K562 (cell line): ENCODE results near the gene BAIAP2. TPM values are rescaled to one million over a fixed set of nuclear protein-coding genes. Genes with fewer than 3 reads are reported as not detected.
A peak's percentile ranks its signal among the peaks of the same experiment; 100 is the strongest.

Experiments used
- ATAC-seq: fragments of 200-7000 bp; cut with Tn5 transposase; 3 replicates; pipeline ENCODE4 v1.9.1; 2020; ENCODE audit warnings: moderate library complexity
- BruUV-seq: library from RNA; stranded (reverse); fragments of 400-500 nt; replicated peaks from 2 replicates; lab custom pipeline; 2021; lab: Mats Ljungman, UMichigan
- CTCF ChIA-PET: fragments of 300-600 bp; formaldehyde crosslinking; extraction: SDS; loops from one replicate; lab custom pipeline; 2021; ENCODE audit warnings: low intra/inter-chr PET ratio; lab: Yijun Ruan, JAX
- POLR2A ChIA-PET: fragments of 300-600, 350-650 bp; sonication (Branson Sonifier 250); formaldehyde crosslinking; extraction: SDS; loops from one replicate; lab custom pipeline; 2021; ENCODE audit warnings: antibody characterized with exemption, inconsistent platforms; lab: Yijun Ruan, JAX
- DNase-seq, 4 experiments: peaks; one replicate each; pipeline versions ENCODE4 v3.0.0 to v3.0.0-alpha.2; 2011 to 2018; ENCODE audit warnings: low spot score in 3 of 4, mixed read lengths in 3 of 4; ENCODE audit errors: extremely low read depth in 1 of 4
- FAIRE-seq: peaks from 2 replicates; lab custom pipeline; 2011; peaks lifted over from hg19 to GRCh38; lab: Jason Lieb, UNC
- H2AFZ ChIP-seq: 2 replicates; pipeline ENCODE4 v1.6.0; 2011; ENCODE audit warnings: low read depth, low read length, control low read depth, inconsistent platforms
- H3K27ac ChIP-seq: fragments of 200-600 bp; 3 replicates; pipeline ENCODE4 v1.8.0; 2011; ENCODE audit warnings: low read depth, mild to moderate bottlenecking, control low read depth, inconsistent platforms, low read length, moderate library complexity, mixed read lengths; ENCODE audit errors: extremely low read depth
- H3K27me3 ChIP-seq, 2 experiments: fragments of 300-600 bp in 1 of 2; 2 replicates in 1 of 2; 3 replicates in 1 of 2; pipeline versions ENCODE4 v1.6.0 to v1.8.0; 2011; ENCODE audit warnings: inconsistent platforms in 2 of 2, low read length in 2 of 2, mild to moderate bottlenecking in 1 of 2, mixed read lengths in 1 of 2, moderate library complexity in 1 of 2; ENCODE audit not compliant: control insufficient read depth in 2 of 2, insufficient read depth in 2 of 2
- H3K36me3 ChIP-seq: fragments of 300-600 bp; 3 replicates; pipeline ENCODE4 v1.8.0; 2011; ENCODE audit warnings: mild to moderate bottlenecking, low read length, inconsistent platforms; ENCODE audit not compliant: control insufficient read depth, insufficient read depth
- H3K4me1 ChIP-seq, 2 experiments: fragments of 200-600 bp in 1 of 2; replicated peaks in 1 of 2; 2 replicates in 1 of 2; 3 replicates in 1 of 2; pipeline versions ENCODE4 v1.5.1 to v1.8.0; 2011; ENCODE audit warnings: inconsistent platforms in 2 of 2, low read length in 2 of 2, mild to moderate bottlenecking in 1 of 2, mixed read lengths in 1 of 2, moderate library complexity in 1 of 2; ENCODE audit not compliant: control insufficient read depth in 2 of 2, insufficient read depth in 2 of 2
- H3K4me2 ChIP-seq: 2 replicates; pipeline ENCODE4 v1.6.1; 2011; ENCODE audit warnings: low read length, control low read depth, inconsistent platforms, mixed read lengths; ENCODE audit not compliant: insufficient read depth
- H3K4me3 ChIP-seq: fragments of 200-600 bp; sonication (generic), shearing (Covaris generic); 2 replicates; pipeline ENCODE4 v1.5.1; 2016; ENCODE audit warnings: control low read depth, inconsistent platforms
- H3K79me2 ChIP-seq: fragments of 200-600 bp; 3 replicates; pipeline ENCODE4 v1.8.0; 2011; ENCODE audit warnings: low read length, inconsistent platforms; ENCODE audit not compliant: control insufficient read depth, insufficient read depth
- H3K9ac ChIP-seq, 2 experiments: 2 replicates each; pipeline versions ENCODE4 v1.6.0 to v1.6.1; 2011; ENCODE audit warnings: low read depth in 2 of 2, low read length in 2 of 2, control low read depth in 1 of 2, inconsistent platforms in 1 of 2, mild to moderate bottlenecking in 1 of 2, mixed read lengths in 1 of 2; ENCODE audit not compliant: insufficient read depth in 1 of 2
- H3K9me1 ChIP-seq: one replicate; pipeline ENCODE4 v1.6.0; 2011; ENCODE audit warnings: inconsistent platforms, mild to moderate bottlenecking, low read length, moderate library complexity; ENCODE audit not compliant: control insufficient read depth, insufficient read depth
- H3K9me3 ChIP-seq: replicated peaks from 2 replicates; pipeline ENCODE4 v1.5.1; 2011; ENCODE audit warnings: low read depth, low read length, inconsistent platforms; ENCODE audit not compliant: control insufficient read depth, insufficient read depth
- H4K20me1 ChIP-seq: replicated peaks from 2 replicates; pipeline ENCODE4 v1.6.1; 2011; ENCODE audit warnings: low read length, inconsistent platforms, mixed read lengths; ENCODE audit not compliant: control insufficient read depth, insufficient read depth
- ATF2 ChIP-seq: sonication (generic); formaldehyde crosslinking; IDR thresholded peaks from 2 replicates; pipeline ENCODE4 v1.8.1; 2022; ENCODE audit warnings: missing genetic modification reagents
- CREB3 ChIP-seq: fragments of 450-650 bp; conservative IDR thresholded peaks from 2 replicates; pipeline ENCODE4 v1.6.1; 2016; ENCODE audit warnings: missing genetic modification characterization, low read depth, mild to moderate bottlenecking, missing compliant biosample characterization, moderate library complexity
- ETV1 ChIP-seq: fragments of 450-650 bp; conservative IDR thresholded peaks from 2 replicates; pipeline ENCODE4 v1.6.1; 2016; ENCODE audit warnings: missing genetic modification characterization, control low read depth, low read depth, missing compliant biosample characterization
- MNT ChIP-seq, 2 experiments: fragments of 450-650 bp; conservative IDR thresholded peaks; 2 replicates each; pipeline ENCODE4 v1.6.1; 2017; ENCODE audit warnings: mild to moderate bottlenecking in 2 of 2, moderate library complexity in 2 of 2
- NR4A1 ChIP-seq, 2 experiments: fragments of 250-450 bp in 1 of 2; fragments of 450-650 bp in 1 of 2; sonication (Bioruptor Pico) in 1 of 2; IDR thresholded peaks; 2 replicates each; pipeline versions ENCODE4 v1.4.0 to v1.6.1; 2016 to 2020; ENCODE audit warnings: mild to moderate bottlenecking in 2 of 2, missing compliant biosample characterization in 1 of 2, missing genetic modification characterization in 1 of 2, moderate library complexity in 1 of 2
- NUFIP1 ChIP-seq: fragments of 450-650 bp; IDR thresholded peaks from 2 replicates; pipeline ENCODE4 v1.6.1; 2018; ENCODE audit not compliant: partially characterized antibody
- PTTG1 ChIP-seq: fragments of 450-650 bp; IDR thresholded peaks from 2 replicates; pipeline ENCODE4 v1.6.1; 2016; ENCODE audit warnings: low read depth, mild to moderate bottlenecking, missing genetic modification characterization, missing compliant biosample characterization
- RBBP5 ChIP-seq: fragments of 200-600 bp; sonication (generic); IDR thresholded peaks from 2 replicates; pipeline ENCODE4 v1.6.1; 2012; ENCODE audit warnings: borderline replicate concordance, mild to moderate bottlenecking, low read length, control low read depth, inconsistent platforms; ENCODE audit not compliant: insufficient read depth, poor library complexity, severe bottlenecking
- VEZF1 ChIP-seq: fragments of 200-800 bp; sonication (Bioruptor generic); IDR thresholded peaks from 2 replicates; pipeline ENCODE4 v1.6.1; 2017; ENCODE audit warnings: missing genetic modification characterization, missing compliant biosample characterization
- ZBTB33 ChIP-seq: sonication (generic); formaldehyde crosslinking; IDR thresholded peaks from 2 replicates; pipeline ENCODE4 v1.8.1; 2023; ENCODE audit warnings: mild to moderate bottlenecking, missing genetic modification reagents
- WGBS: fragments of 100-300 bp; shearing (Covaris generic); methylation state at CpG from one replicate; pipeline ENCODE4 v1.1.6; 2016; ENCODE audit warnings: low coverage, mixed read lengths; ENCODE audit not compliant: insufficient coverage; ENCODE audit errors: missing lambda C conversion rate; 5-methylcytosine and 5-hydroxymethylcytosine counted together
- in situ Hi-C: fragments of 300-500 bp; cut with MboI; formaldehyde crosslinking; loops from 4 replicates; pipeline ENCODE4 v1.15.0; 2018; ENCODE audit warnings: inconsistent platforms, mixed read lengths
- intact Hi-C: fragments of 100-400 bp; cut with micrococcal nuclease; formaldehyde crosslinking; loops from 2 replicates; pipeline ENCODE4 v1.14.2; 2022
- polyA plus RNA-seq, 8 experiments: library from polyadenylated mRNA; depleted of rRNA in 4 of 8; stranded (reverse) in 5 of 8; unstranded in 3 of 8; fragments of >200 nt; fragmentation: Nextera tagmentation in 2 of 8; fragmentation: Illumina TruSeq in 1 of 8; extraction: Ambion mirVana in 2 of 8; extraction: Trizol in 1 of 8; gene quantifications; 2 replicates each; pipeline versions ENCODE4 v1.2.1 to v1.2.3, GENCODE V29; 2011 to 2014; ENCODE audit warnings: inconsistent platforms in 1 of 8, missing spikeins in 1 of 8
- total RNA-seq, 7 experiments: library from RNA; depleted of rRNA in 6 of 7; stranded (reverse); fragments of >200 nt in 6 of 7; fragmentation: Illumina TruSeq in 2 of 7; extraction: Trizol in 2 of 7; gene quantifications; 2 replicates each; pipeline versions ENCODE4 v1.2.1 to v1.2.3, GENCODE V29; 2011 to 2021; ENCODE audit warnings: low replicate concordance in 1 of 7

Gene BAIAP2
- total and polyA plus RNA-seq, 9 of the 15 experiments (the other 6 are each of a cell fraction or from before 2014, with no cell fraction given) = 2.3 to 51.6 (median 18.4) TPM

- no peak for ATAC-seq
- in situ Hi-C loops = no loop called here
- H3K9me1 ChIP-seq = peaks cover 11% of the 10 kb centered on the region
- peak overlapping the region in 1 of 2 experiments; percentile 88; a peak in 2 of 4 replicates for H3K9ac ChIP-seq
- no peak for FAIRE-seq
- peak overlapping the region; percentile 55; the same call in 1 of the 2 replicates for H3K4me2 ChIP-seq
- no peaks in the 10 kb centered on the region for H3K27me3 ChIP-seq
- H3K4me3 ChIP-seq = no peak overlapping the region
- no peaks in the 10 kb centered on the region for H3K9me3 ChIP-seq
- H2AFZ ChIP-seq = no peak overlapping the region
- no peak for DNase-seq
- POLR2A ChIA-PET = interaction anchor here (0.5 to 0.8 kb wide), 2 partner anchors 9 to 129 kb away, joined by 3 read pairs; no protein-coding TSS in a partner anchor
- H3K79me2 ChIP-seq = peaks cover 27% of the 10 kb centered on the region; the same call in 2 of the 3 replicates
- peaks cover 12% of the 10 kb centered on the region; the same call in 2 of the 3 replicates for H3K36me3 ChIP-seq
- intact Hi-C loops = no loop called here
- peaks cover 26 to 83% of the 10 kb centered on the region in 2 experiments for H3K4me1 ChIP-seq
- BruUV-seq = no TSS peak
- H3K27ac ChIP-seq = no peak overlapping the region
- CTCF ChIA-PET = interaction anchor here (0.6 kb wide), 1 partner anchor 66 kb away, joined by 4 read pairs; no protein-coding TSS in a partner anchor
- WGBS = 51% methylated on average over 22 of the region's 31 CpGs
- H4K20me1 ChIP-seq = peaks cover 24% of the 10 kb centered on the region
- TF ChIP-seq NR4A1 (CRISPR knock-in tag; IDR thresholded peaks at IDR 0.05) (no peak), NR4A1 (tag; IDR thresholded peaks at IDR 0.05) (peak; percentile 35; the same call in 1 of the 2 replicates), ETV1 (tag) (0 out of 2 replicates have a peak, but pooled peaks have one; percentile 30), MNT (conservative IDR thresholded peaks at IDR 0.05) (0 out of 4 replicates have a peak, but pooled peaks of 1 of the 2 experiments have one; percentile 31), ATF2 (CRISPR knock-in tag) (no peak), NUFIP1 (no peak), ZBTB33 (CRISPR knock-in tag) (peak; percentile 34; the same call in 1 of the 2 replicates), PTTG1 (tag) (no peak), RBBP5 (peak; percentile 49), VEZF1 (CRISPR knock-in tag) (peak; percentile 28; the same call in 1 of the 2 replicates), CREB3 (tag) (0 out of 2 replicates have a peak, but pooled peaks have one; percentile 49)
Observed at GRCh38 chr17:81052199-81052997, 17.4 kb downstream of the BAIAP2 start.
